WI38 (cell line): ENCODE measurements around the gene ACSM2A.
"Not testable (repeated sequence)": the region's sequence is repeated elsewhere in the genome, so short reads cannot be mapped to it uniquely, and the experiment has no call there.

Experiments
- H3K4me3 ChIP-seq: 2 replicates; pipeline ENCODE4 v1.5.1; 2011; ENCODE audit warnings: low read depth, mild to moderate bottlenecking, control low read depth, low read length
- TF ChIP-seq, protein P1 (sequence below): IDR thresholded peaks from 2 replicates; pipeline ENCODE4 v1.5.1; 2012; ENCODE audit warnings: low read depth, mild to moderate bottlenecking, control low read depth, low read length

Gene ACSM2A

DNA sequence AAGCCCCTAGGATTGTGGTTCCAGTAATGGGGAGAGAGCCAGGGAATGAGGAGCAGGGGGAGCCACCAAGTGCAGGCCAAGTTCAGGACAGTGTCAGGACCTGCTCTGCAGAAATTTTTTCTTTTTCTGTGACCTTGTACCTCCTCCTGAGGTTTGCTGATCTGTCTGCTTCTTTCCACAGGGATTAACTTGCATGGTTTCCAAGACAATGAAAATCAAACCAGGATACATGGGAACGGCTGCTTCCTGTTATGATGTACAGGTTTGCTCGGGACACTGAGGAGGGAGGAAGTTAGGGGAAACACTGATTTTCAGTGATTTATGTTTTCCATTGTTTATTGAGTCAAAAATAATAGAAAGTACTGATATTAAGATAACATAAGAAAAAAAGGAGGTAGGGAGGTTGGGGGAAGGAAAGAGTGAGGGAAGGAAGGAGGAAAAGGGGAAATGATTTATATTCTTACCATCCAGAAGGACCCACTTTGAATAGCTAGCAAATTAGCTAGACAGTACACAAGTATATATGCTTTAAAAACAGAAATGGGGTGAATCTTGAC is 25.9 kb downstream of the ACSM2A start:
- not testable (repeated sequence) for H3K4me3 ChIP-seq

DNA sequence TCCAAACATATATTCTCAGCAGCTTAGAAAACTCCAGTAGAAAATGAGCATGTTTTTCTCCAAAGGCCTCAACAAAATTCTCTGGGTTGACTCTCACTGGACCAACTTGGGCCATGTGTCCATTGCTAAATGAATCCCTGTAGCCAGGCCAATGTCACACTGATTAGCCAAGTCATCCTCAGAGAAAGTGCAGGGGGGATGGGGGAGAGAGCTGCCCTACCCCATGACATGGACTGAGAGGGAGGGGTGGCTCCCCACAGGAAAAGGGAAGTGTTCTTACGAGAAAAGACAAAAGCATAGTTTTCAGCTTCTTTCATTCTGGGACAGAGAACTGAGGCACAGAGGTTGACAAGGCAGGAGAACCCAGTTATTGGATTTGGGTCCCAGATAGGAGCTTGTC is 32.7 kb downstream of the ACSM2A start:
- H3K4me3 ChIP-seq: not testable (repeated sequence)

DNA sequence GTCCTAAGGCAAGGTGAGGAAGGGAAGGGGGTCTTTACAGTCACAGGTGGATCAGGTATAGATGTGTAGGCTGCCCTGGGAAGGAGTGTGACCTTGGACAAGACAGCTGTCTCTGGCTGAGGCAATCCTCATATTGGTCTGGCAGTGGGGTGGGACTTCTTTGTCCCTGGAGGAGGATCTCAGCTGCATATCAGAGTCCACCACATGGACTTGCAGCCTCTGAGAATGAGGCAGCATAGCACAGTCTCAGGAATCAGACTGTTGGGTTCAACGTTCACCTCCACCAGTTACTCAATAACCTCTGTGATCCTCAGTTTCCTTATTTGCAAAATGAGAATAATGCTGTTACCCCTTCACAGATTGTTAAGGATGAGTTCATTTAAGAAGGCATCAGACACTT is 33.4 kb downstream of the ACSM2A start:
- TF ChIP-seq, protein P1, sequence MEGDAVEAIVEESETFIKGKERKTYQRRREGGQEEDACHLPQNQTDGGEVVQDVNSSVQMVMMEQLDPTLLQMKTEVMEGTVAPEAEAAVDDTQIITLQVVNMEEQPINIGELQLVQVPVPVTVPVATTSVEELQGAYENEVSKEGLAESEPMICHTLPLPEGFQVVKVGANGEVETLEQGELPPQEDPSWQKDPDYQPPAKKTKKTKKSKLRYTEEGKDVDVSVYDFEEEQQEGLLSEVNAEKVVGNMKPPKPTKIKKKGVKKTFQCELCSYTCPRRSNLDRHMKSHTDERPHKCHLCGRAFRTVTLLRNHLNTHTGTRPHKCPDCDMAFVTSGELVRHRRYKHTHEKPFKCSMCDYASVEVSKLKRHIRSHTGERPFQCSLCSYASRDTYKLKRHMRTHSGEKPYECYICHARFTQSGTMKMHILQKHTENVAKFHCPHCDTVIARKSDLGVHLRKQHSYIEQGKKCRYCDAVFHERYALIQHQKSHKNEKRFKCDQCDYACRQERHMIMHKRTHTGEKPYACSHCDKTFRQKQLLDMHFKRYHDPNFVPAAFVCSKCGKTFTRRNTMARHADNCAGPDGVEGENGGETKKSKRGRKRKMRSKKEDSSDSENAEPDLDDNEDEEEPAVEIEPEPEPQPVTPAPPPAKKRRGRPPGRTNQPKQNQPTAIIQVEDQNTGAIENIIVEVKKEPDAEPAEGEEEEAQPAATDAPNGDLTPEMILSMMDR: no peak
- no peak overlapping the region for H3K4me3 ChIP-seq

DNA sequence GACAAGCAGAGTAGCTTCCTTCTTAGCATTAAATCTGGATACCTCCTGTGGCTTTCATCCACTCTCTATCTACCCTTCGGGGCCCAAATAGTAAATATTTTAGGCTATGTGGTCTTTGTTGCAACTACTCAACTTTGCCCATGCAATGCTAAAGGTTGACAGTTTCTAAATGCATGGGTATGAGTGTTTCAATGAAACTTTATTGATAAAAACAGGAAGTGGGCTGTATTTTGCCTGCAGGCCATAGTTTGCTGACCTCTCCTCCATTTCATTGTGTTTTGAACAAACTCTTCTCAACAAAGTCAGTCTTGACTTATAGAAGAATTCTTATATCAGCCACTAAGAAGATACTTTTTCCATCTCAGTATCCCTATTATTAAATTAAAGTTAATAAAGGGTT is 34.1 kb downstream of the ACSM2A start:
- H3K4me3 ChIP-seq: no peak overlapping the region
- TF ChIP-seq, protein P1: no peak

DNA sequence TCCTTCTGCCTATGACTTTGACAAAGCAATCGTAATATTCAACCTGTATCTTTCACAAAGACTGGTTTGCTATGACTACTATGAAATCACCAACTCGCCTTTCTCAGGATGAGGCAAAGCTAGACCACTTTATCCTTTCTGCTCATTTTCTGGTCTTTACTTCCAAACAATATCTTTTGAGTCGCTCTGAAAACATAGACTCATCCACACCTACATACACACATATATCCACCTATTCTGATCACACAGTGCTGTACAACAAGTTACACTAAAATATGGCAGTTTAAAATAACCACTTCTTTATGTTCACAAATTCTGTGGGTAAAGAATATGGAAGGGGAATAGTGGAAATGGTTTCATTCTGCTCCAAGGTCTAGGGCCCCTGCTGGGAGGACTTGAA is 39.7 kb downstream of the ACSM2A start:
- not testable (repeated sequence) for H3K4me3 ChIP-seq

DNA sequence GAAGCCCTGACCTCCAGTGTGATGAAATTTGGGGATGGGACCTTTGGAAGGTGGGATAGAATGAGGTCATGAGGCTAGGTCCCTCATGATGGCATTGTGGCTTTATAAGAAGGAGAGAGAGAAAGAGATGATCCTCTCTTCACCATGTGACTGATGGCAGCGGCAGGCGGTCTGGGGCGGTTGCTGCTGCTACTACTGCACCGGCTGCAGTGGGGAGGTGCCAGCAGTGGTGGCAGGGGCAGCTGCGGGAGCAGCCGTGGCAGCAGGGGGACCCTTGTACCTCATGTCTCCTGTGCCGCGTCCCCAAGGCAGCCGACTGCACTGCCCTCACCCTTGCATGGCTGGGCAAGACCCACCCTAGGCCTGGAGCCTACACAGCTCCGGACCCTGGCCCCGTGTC is 40.1 kb downstream of the ACSM2A start:
- not testable (repeated sequence) for H3K4me3 ChIP-seq

DNA sequence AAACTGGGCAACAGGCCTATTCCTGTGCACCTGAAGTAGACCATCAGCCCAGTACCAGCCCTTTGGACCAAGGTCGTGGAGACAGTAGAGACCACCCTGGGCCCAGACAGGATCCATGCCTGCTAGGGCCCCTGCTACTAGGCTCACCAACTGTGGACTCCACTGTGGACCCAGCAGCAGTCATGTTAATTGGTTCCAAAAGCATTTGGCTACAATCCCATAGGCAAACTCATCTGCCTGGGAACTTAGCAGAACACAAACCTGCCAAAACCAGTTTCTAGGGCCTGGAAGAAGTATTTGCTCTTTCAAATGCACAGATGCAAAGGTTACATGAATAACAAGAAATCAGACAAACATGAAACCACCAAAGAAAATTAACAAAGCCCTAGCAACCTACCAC is 53.1 kb downstream of the ACSM2A start:
- TF ChIP-seq, protein P1: no peak
- H3K4me3 ChIP-seq: no peak overlapping the region

DNA sequence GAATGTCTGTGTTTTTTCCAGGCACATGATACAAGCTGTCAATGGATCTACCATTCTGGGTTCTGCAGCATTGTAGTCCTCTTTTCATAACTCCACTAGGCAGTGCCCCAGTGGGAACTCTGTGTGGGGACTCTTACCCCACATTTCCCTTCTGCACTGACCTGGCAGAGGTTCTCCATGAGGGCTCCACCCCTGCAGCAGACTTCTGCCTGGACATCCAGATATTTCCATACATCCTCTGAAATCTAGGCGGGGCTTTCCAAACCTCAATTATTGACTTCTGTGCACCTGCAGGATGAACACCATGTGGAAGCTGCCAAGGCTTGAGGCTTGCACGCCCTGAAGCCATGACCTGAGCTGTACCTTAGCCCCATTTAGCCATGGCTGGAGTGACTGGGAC is 56.0 kb downstream of the ACSM2A start:
- TF ChIP-seq, protein P1: no peak
- no peak overlapping the region for H3K4me3 ChIP-seq

DNA sequence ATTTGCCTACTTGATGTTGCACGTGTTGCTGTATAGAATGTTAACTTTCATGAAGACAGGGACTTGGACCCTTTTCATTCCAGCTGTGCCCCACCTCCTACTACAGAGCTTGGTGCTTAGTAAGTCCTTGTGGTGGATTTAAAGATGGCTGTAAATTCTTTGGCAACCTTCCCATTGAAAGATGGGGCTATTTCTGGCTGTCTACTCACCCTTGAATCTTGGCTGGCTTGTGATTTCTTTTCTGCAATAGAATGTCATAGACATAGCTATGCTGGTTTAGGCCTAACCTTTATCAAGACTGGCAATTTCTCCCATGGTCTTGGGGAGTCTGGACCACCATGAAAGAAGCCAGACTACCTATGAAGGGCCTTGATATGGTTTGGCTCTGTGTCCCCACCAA is 59.0 kb downstream of the ACSM2A start:
- H3K4me3 ChIP-seq: no peak overlapping the region
- TF ChIP-seq, protein P1: no peak

DNA sequence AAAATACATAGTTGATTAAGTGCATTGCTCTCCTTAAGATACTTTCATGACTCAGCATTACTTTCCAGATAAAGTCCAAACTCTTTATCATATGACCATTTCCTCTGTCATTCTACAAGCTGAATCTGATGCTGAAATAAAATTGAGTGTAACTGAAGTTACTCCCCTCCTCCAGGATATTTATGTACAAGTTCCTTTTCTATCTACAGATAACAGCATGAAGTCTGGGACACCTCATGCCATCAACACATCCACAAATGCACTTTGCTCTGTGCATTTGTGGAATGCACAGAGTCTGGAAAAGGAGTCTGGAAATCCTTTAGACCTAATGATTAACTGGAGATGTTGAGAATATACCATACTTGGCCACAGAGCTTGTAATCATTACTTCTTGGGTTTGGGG is 64.4 kb downstream of the ACSM2A start:
- H3K4me3 ChIP-seq: no peak overlapping the region
- TF ChIP-seq, protein P1: no peak
